HCT116 (cell line): ENCODE data around the gene CLASP1. TPM values are rescaled to one million over a fixed set of nuclear protein-coding genes. Genes with fewer than 3 reads are reported as not detected.
"Not testable (repeated sequence)": the region's sequence is repeated elsewhere in the genome, so short reads cannot be mapped to it uniquely, and the experiment has no call there.

Source experiments
- ATAC-seq: fragments of 200-7000 bp; cut with Tn5 transposase; 2 replicates; pipeline ENCODE4 v1.9.1; 2020; ENCODE audit warnings: mild to moderate bottlenecking, moderate library complexity
- BruUV-seq: library from RNA; stranded (reverse); fragments of 400-500 nt; replicated peaks from 2 replicates; lab custom pipeline; 2021; lab: Mats Ljungman, UMichigan
- CTCF ChIA-PET: fragments of 300-600 bp; sonication (Branson Sonifier 250); formaldehyde crosslinking; loops from one replicate; lab custom pipeline; 2021; ENCODE audit warnings: antibody characterized with exemption; lab: Charles Lee
- POLR2A ChIA-PET: fragments of 300-600, 350-600 bp; sonication (Branson Sonifier 250); formaldehyde crosslinking; loops from one replicate; lab custom pipeline; 2021; ENCODE audit warnings: antibody characterized with exemption; lab: Charles Lee
- RAD21 ChIA-PET, 2 experiments: fragments of 300-600 bp; sonication (Branson Sonifier 250); formaldehyde crosslinking; loops; one replicate each; lab custom pipeline; 2023; ENCODE audit warnings: low total read pairs in 2 of 2; ENCODE audit not compliant: uncharacterized antibody in 2 of 2, unreplicated experiment in 2 of 2, low non-redundant PET in 1 of 2; lab: Charles Lee
- DNase-seq: peaks from one replicate; pipeline ENCODE4 v3.0.0-alpha.2; 2010; ENCODE audit warnings: low read depth, low spot score
- H2AFZ ChIP-seq: fragments of 200-600 bp; shearing (Covaris generic), sonication (generic); 2 replicates; pipeline ENCODE4 v1.6.1; 2017; ENCODE audit warnings: low read depth, mixed run types, mixed read lengths, antibody characterized with exemption, low read length; ENCODE audit not compliant: poor library complexity, severe bottlenecking
- H3K27ac ChIP-seq: 2 replicates; pipeline ENCODE4 v1.5.1; 2012; ENCODE audit warnings: low read depth, low read length
- H3K27me3 ChIP-seq: fragments of 200-600 bp; sonication (generic); 2 replicates; pipeline ENCODE4 v1.6.1; 2016; ENCODE audit warnings: mixed run types, low read length, mixed read lengths; ENCODE audit not compliant: insufficient read depth
- H3K36me3 ChIP-seq, 2 experiments: fragments of 200-500 bp in 1 of 2; fragments of 200-600 bp in 1 of 2; sonication (Bioruptor generic) in 1 of 2; sonication (generic) in 1 of 2; 2 replicates each; pipeline versions ENCODE4 v1.5.1 to v1.6.1; 2014 to 2016; ENCODE audit warnings: low read length in 2 of 2, inconsistent platforms in 1 of 2, mixed read lengths in 1 of 2, mixed run types in 1 of 2; ENCODE audit not compliant: insufficient read depth in 2 of 2, control insufficient read depth in 1 of 2
- H3K4me1 ChIP-seq, 2 experiments: fragments of 200-600 bp in 1 of 2; sonication (generic) in 1 of 2; 2 replicates each; pipeline versions ENCODE4 v1.5.1 to v1.6.1; 2012 to 2017; ENCODE audit warnings: low read length in 2 of 2, inconsistent platforms in 1 of 2, mild to moderate bottlenecking in 1 of 2, mixed read lengths in 1 of 2, mixed run types in 1 of 2, moderate library complexity in 1 of 2; ENCODE audit not compliant: insufficient read depth in 2 of 2, control insufficient read depth in 1 of 2
- H3K4me2 ChIP-seq: fragments of 200-600 bp; sonication (generic); 2 replicates; pipeline ENCODE4 v1.6.1; 2017; ENCODE audit warnings: mixed run types, low read length, mixed read lengths
- H3K4me3 ChIP-seq, 2 experiments: fragments of 200-600 bp in 1 of 2; sonication (generic) in 1 of 2; replicated peaks in 1 of 2; 2 replicates each; pipeline ENCODE4 v1.5.1; 2011 to 2016; ENCODE audit warnings: low read length in 2 of 2, control low read depth in 1 of 2, low read depth in 1 of 2, mild to moderate bottlenecking in 1 of 2, mixed read lengths in 1 of 2, mixed run types in 1 of 2
- H3K79me2 ChIP-seq: fragments of 200-600 bp; sonication (generic); 2 replicates; pipeline ENCODE4 v1.6.1; 2017; ENCODE audit warnings: mild to moderate bottlenecking, mixed run types, low read length, moderate library complexity, mixed read lengths; ENCODE audit not compliant: insufficient read depth
- H3K9ac ChIP-seq: fragments of 200-600 bp; sonication (generic); 2 replicates; pipeline ENCODE4 v1.6.1; 2016; ENCODE audit warnings: low read length, mixed read lengths
- H3K9me2 ChIP-seq: fragments of 200-600 bp; sonication (generic), shearing (Covaris generic); 2 replicates; pipeline ENCODE4 v1.6.1; 2017; ENCODE audit warnings: mixed run types, mild to moderate bottlenecking, moderate library complexity; ENCODE audit not compliant: insufficient read depth
- H3K9me3 ChIP-seq, 2 experiments: fragments of 200-500 bp in 1 of 2; fragments of 200-600 bp in 1 of 2; sonication (Bioruptor generic) in 1 of 2; sonication (generic) in 1 of 2; 2 replicates each; pipeline ENCODE4 v1.6.1; 2014 to 2017; ENCODE audit warnings: low read length in 2 of 2, mixed read lengths in 2 of 2, inconsistent platforms in 1 of 2, low read depth in 1 of 2, mild to moderate bottlenecking in 1 of 2, mixed run types in 1 of 2, moderate library complexity in 1 of 2; ENCODE audit not compliant: control insufficient read depth in 1 of 2, insufficient read depth in 1 of 2
- H4K20me1 ChIP-seq: fragments of 200-600 bp; sonication (generic), shearing (Covaris generic); 2 replicates; pipeline ENCODE4 v1.6.1; 2017; ENCODE audit warnings: mixed run types, mild to moderate bottlenecking, moderate library complexity; ENCODE audit not compliant: insufficient read depth
- CEBPB ChIP-seq: IDR thresholded peaks from 2 replicates; pipeline ENCODE4 v1.6.1; 2012; ENCODE audit warnings: low read depth
- POLR2A ChIP-seq: IDR thresholded peaks from 2 replicates; pipeline ENCODE4 v1.7.0; 2011; ENCODE audit warnings: borderline replicate concordance; ENCODE audit not compliant: insufficient read depth, insufficient read length; ENCODE audit errors: extremely low read depth
- intact Hi-C: fragments of 100-400 bp; cut with micrococcal nuclease; formaldehyde crosslinking; loops from 2 replicates; pipeline ENCODE4 v1.10.0; 2022
- total RNA-seq: library from RNA; stranded (reverse); gene quantifications from one replicate; pipeline ENCODE4 v1.2.1, GENCODE V29; 2021; ENCODE audit not compliant: unreplicated experiment

The CLASP1 gene
- total RNA-seq, 1 experiment from 2014 or later: 41.9 TPM

- no peak for TF ChIP-seq POLR2A
- TF ChIP-seq CEBPB: no peak
- Histone ChIP-seq H3K36me3 (peaks cover 0 to 7% of the 10 kb centered on the region in 2 experiments; a peak in 3 of 4 replicates), H3K9me3 (no peaks in the 10 kb centered on the region), H3K4me3 (no peak overlapping the region), H3K4me1 (no peaks in the 10 kb centered on the region), H3K9me2 (no peaks in the 10 kb centered on the region), H3K27me3 (no peaks in the 10 kb centered on the region), H3K4me2 (no peak overlapping the region), H3K27ac (no peak overlapping the region), H2AFZ (no peak overlapping the region), H3K79me2 (no peaks in the 10 kb centered on the region), H3K9ac (no peak overlapping the region), H4K20me1 (no peaks in the 10 kb centered on the region)
- ChIA-PET RAD21 (no interaction called here), POLR2A (no interaction called here), CTCF (no interaction called here)
- no TSS peak for BruUV-seq
- DNase-seq: no peak
- intact Hi-C loops: no loop called here
- no peak for ATAC-seq
Observed at GRCh38 chr2:121375621-121376159, 273.6 kb downstream of the CLASP1 start.

GRCh38 chr2:121374412-121375075 is 274.7 kb downstream of the CLASP1 start:
- RAD21 ChIA-PET, H3K9ac ChIP-seq, H3K27me3 ChIP-seq, H3K9me2 ChIP-seq, H3K4me1 ChIP-seq, H3K9me3 ChIP-seq, BruUV-seq, H3K36me3 ChIP-seq, POLR2A ChIA-PET, H3K4me2 ChIP-seq, H3K27ac ChIP-seq, H3K79me2 ChIP-seq, H4K20me1 ChIP-seq, intact Hi-C loops, DNase-seq, H2AFZ ChIP-seq, ATAC-seq, H3K4me3 ChIP-seq: not testable (repeated sequence)
- CTCF ChIA-PET: interaction anchor here (0.8 to 0.9 kb wide), 2 partner anchors 18 to 246 kb away, joined by 3 read pairs; no protein-coding TSS in a partner anchor
